ENCODE data around the gene SEMA4G. TPM values are rescaled to one million over a fixed set of nuclear protein-coding genes. Genes with fewer than 3 reads are reported as not detected.
A peak's percentile ranks its signal among the peaks of the same experiment; 100 is the strongest.

The SEMA4G gene
- total RNA-seq, 1 donor from 2014 or later = 0.31 TPM

DNA sequence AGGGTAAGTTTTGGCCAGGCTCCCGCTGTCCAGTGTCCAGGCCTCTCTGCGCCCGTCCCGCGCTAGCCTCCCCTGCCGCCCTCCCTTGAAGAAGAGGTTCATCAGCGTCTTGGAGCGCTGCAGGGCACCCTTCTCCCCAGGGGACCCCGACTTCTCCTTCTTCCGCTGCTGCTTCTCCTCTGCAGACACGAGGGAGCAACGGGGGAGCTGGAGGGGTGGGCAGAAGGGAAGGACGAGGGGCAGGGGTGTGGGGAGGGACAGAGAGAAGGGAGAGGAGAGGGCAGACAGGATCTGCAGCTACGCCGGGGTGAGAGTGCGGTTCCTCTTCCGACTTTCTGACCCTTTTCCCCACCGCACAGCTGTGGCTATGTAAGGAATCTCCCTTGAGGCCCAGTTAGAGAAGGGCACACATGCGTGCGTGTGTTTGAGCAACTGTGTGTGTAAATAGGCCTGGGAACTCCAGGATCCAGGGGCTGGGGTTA, 48.9 kb downstream of the SEMA4G start:
- Mint-ChIP-seq H3K27ac (no peak overlapping the region), H3K4me3 (no peak overlapping the region), H3K36me3 (ENCODE audit: low read depth) (no peaks in the 10 kb centered on the region), H3K27me3 (ENCODE audit: insufficient read depth) (peaks cover 39% of the 10 kb centered on the region), H3K9me3 (no peaks in the 10 kb centered on the region), H3K4me1 (ENCODE audit: low read depth) (peaks cover 20% of the 10 kb centered on the region)
- DNase-seq (ENCODE audit: low spot score) = no peak
- intact Hi-C loops (cut with micrococcal nuclease) = loop anchor here (5.0 kb wide), 1 partner anchor 34 kb away; no protein-coding TSS in a partner anchor

DNA sequence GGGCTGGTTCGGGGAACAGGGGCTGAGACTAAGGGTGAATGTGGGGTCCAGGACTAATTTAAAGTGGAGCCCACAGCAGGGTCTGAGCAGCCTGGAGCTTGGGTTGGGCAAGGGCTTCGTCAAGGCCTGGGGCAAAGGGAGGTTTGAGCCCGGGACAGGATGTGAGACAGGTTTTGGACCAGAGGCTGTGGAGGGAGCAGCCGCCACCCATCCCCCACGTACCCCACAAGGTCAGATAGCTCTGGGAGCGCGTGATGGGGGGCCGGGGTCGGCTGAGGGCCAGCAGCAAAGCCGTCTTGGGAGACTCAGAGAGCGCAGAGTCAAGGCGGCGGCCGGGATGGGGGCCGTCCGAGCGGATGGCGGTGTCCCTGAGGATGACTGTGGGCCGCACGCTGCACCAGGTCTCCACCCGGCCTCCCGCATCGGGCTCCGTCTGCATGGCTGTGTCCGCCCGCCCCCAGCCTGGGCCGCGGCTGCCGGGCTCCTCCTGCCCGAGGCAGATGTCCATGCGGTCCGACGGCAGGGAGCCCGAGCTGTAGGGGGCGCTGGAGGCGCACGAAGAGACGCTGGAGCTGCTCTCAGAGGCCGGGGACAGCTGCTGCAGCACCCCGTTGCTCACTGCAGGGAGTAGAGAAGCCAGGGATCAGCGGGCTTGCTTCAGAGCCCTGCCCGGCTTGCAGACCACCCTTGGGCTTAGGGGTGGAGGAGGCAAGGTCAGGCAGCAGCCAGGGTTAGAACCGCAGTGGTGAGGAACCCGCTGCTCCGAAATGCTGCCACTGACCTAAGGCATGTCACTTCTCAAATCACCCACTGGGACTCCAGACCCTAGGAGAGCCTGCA, 49.5 kb downstream of the SEMA4G start:
- Mint-ChIP-seq H3K9me3 (no peaks in the 10 kb centered on the region), H3K27ac (no peak overlapping the region), H3K27me3 (ENCODE audit: insufficient read depth) (peaks cover 34% of the 10 kb centered on the region), H3K36me3 (ENCODE audit: low read depth) (no peaks in the 10 kb centered on the region), H3K4me3 (no peak overlapping the region), H3K4me1 (ENCODE audit: low read depth) (peaks cover 17% of the 10 kb centered on the region)
- intact Hi-C loops (cut with micrococcal nuclease) = loop anchor here (1.0 to 5.0 kb wide), 4 partner anchors 12 to 123 kb away; partner anchors contain the start of genes PDZD7 and SFXN3
- peak; percentile 71 for DNase-seq (ENCODE audit: low spot score)

Other genes starting within 250 kb of the SEMA4G start
- gene PAX2, start 223.9 kb upstream of the SEMA4G start, total RNA-seq = not detected in 2 replicates
- gene SLF2, start 56.5 kb upstream of the SEMA4G start, total RNA-seq = 33.4 and 36.1 TPM in 2 replicates
- gene MRPL43, start 18.0 kb downstream of the SEMA4G start, total RNA-seq = 61.5 and 63.2 TPM in 2 replicates
- gene TWNK, start 18.0 kb downstream of the SEMA4G start, total RNA-seq = 41.1 and 42.3 TPM in 2 replicates
- 22.3 TPM in 2 replicates for gene LZTS2, start 30.3 kb downstream of the SEMA4G start, total RNA-seq
- gene PDZD7, start 61.6 kb downstream of the SEMA4G start, total RNA-seq = 0.47 and 0.54 TPM in 2 replicates
- 34.8 and 39.0 TPM in 2 replicates for gene SFXN3, start 61.7 kb downstream of the SEMA4G start, total RNA-seq
- 0.57 and 0.73 TPM in 2 replicates for gene KAZALD1, start 92.5 kb downstream of the SEMA4G start, total RNA-seq
- gene TLX1, start 161.8 kb downstream of the SEMA4G start, total RNA-seq = not detected in 2 replicates